ENCODE data around the gene DCLRE1C. TPM values are rescaled to one million over a fixed set of nuclear protein-coding genes. Genes with fewer than 3 reads are reported as not detected.

Gene DCLRE1C
- polyA plus RNA-seq, 1 of the 3 experiments (the other 2 are of a cell fraction): 2.5 TPM

DNA sequence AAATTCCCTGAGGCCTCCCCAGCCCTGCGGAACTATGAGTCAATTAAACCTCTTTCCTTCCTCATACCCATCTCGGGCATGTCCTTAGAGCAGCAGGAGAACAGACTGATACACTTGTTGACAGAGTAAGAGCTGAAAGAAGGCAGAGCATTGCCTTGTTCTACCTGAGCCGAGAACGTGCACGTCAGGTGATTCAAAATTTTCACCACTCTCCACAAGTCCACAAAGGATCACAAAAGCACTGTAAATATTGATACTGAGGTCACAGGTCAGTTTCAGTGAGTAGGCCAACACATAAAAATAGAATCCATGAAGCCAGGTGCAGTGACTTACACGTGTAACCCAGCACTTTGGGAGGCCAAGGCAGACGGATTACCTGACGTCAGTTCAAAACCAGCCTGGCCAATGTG, 27.8 kb downstream of the DCLRE1C start:
- Histone ChIP-seq H3K4me2 (no peak overlapping the region), H3K27me3 (ENCODE audit: insufficient read depth) (no peaks in the 10 kb centered on the region), H3K4me1 (ENCODE audit: control insufficient read depth in 1 of 2, insufficient read depth in 2 of 2, low read depth in 1 of 2, low read length in 1 of 2) (no peaks in the 10 kb centered on the region), H3F3A (replicated peaks; ENCODE audit: insufficient read depth) (no peaks in the 10 kb centered on the region), H3K9me2 (no peaks in the 10 kb centered on the region), H3K79me2 (ENCODE audit: insufficient read depth) (no peaks in the 10 kb centered on the region), H3K9me3 (no peaks in the 10 kb centered on the region), H2AFZ (ENCODE audit: low read depth) (no peak overlapping the region), H3K27ac (ENCODE audit: low read depth in 2 of 2, low read length in 1 of 2) (no peak overlapping the region), H3K4me3 (ENCODE audit: low read depth in 2 of 2, low read length in 1 of 2) (no peak overlapping the region), H3K9ac (no peak overlapping the region), H3K36me3 (replicated peaks in 1 of 2; ENCODE audit: control insufficient read depth in 1 of 2, insufficient read depth in 2 of 2, low read length in 1 of 2) (peaks cover 52 to 63% of the 10 kb centered on the region in 2 experiments), H4K20me1 (ENCODE audit: insufficient read depth) (no peaks in the 10 kb centered on the region)
- no peak for DNase-seq
- ChIA-PET POLR2A (interaction anchor here (0.6 kb wide), 1 partner anchor 114 kb away, joined by 4 read pairs; no protein-coding TSS in a partner anchor), CTCF (no interaction called here)
- over 99% methylated on average over 5 of the region's 8 CpGs for WGBS (ENCODE audit: low lambda C conversion rate)
- TF ChIP-seq, protein P1, sequence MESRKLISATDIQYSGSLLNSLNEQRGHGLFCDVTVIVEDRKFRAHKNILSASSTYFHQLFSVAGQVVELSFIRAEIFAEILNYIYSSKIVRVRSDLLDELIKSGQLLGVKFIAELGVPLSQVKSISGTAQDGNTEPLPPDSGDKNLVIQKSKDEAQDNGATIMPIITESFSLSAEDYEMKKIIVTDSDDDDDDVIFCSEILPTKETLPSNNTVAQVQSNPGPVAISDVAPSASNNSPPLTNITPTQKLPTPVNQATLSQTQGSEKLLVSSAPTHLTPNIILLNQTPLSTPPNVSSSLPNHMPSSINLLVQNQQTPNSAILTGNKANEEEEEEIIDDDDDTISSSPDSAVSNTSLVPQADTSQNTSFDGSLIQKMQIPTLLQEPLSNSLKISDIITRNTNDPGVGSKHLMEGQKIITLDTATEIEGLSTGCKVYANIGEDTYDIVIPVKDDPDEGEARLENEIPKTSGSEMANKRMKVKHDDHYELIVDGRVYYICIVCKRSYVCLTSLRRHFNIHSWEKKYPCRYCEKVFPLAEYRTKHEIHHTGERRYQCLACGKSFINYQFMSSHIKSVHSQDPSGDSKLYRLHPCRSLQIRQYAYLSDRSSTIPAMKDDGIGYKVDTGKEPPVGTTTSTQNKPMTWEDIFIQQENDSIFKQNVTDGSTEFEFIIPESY (IDR thresholded peaks at IDR 0.05; ENCODE audit: borderline replicate concordance, low read depth): no peak
- TF ChIP-seq MXI1 (IDR thresholded peaks at IDR 0.05; ENCODE audit: low read depth, low read length): no peak
- TF ChIP-seq, protein P2, sequence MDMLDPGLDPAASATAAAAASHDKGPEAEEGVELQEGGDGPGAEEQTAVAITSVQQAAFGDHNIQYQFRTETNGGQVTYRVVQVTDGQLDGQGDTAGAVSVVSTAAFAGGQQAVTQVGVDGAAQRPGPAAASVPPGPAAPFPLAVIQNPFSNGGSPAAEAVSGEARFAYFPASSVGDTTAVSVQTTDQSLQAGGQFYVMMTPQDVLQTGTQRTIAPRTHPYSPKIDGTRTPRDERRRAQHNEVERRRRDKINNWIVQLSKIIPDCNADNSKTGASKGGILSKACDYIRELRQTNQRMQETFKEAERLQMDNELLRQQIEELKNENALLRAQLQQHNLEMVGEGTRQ (IDR thresholded peaks at IDR 0.05; ENCODE audit: borderline replicate concordance, low read depth, low read length): no peak
- no peak for TF ChIP-seq FOXJ3 (CRISPR knock-in tag; IDR thresholded peaks at IDR 0.05)
- no peak for TF ChIP-seq CHD2 (IDR thresholded peaks at IDR 0.05; ENCODE audit: low read length, partially characterized antibody)
- no peak for TF ChIP-seq RXRA (IDR thresholded peaks at IDR 0.05; ENCODE audit: borderline replicate concordance, low read depth)
- TF ChIP-seq NFIC (IDR thresholded peaks at IDR 0.05; ENCODE audit: borderline replicate concordance): no peak
- no peak for TF ChIP-seq FOXM1 (IDR thresholded peaks at IDR 0.05; ENCODE audit: low read depth)

DNA sequence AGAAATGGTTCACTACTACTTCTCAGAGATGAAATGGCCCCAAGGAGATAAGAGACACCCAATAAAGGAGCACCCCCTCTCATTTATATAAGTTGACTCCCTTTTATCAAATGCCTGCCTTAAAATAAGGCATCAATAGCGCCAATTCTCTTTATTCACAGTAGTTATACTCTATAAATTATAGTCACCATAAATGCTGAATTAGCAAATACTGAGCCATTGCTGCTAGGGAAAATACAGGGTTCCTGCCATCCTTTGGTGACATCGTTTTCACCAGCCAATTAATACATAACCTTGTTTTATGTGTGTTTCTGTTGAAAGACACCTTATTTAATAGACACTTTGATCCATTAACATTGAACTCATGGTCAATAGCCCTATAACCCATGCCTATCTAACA, 28.6 kb downstream of the DCLRE1C start:
- Histone ChIP-seq H3F3A (replicated peaks; ENCODE audit: insufficient read depth) (no peaks in the 10 kb centered on the region), H3K27me3 (ENCODE audit: insufficient read depth) (no peaks in the 10 kb centered on the region), H3K79me2 (ENCODE audit: insufficient read depth) (no peaks in the 10 kb centered on the region), H2AFZ (ENCODE audit: low read depth) (no peak overlapping the region), H3K9ac (no peak overlapping the region), H3K4me1 (ENCODE audit: control insufficient read depth in 1 of 2, insufficient read depth in 2 of 2, low read depth in 1 of 2, low read length in 1 of 2) (no peaks in the 10 kb centered on the region), H3K36me3 (replicated peaks in 1 of 2; ENCODE audit: control insufficient read depth in 1 of 2, insufficient read depth in 2 of 2, low read length in 1 of 2) (peaks cover 48 to 56% of the 10 kb centered on the region in 2 experiments), H3K4me3 (ENCODE audit: low read depth in 2 of 2, low read length in 1 of 2) (no peak overlapping the region), H3K27ac (ENCODE audit: low read depth in 2 of 2, low read length in 1 of 2) (no peak overlapping the region), H3K4me2 (no peak overlapping the region), H3K9me3 (no peaks in the 10 kb centered on the region), H4K20me1 (ENCODE audit: insufficient read depth) (no peaks in the 10 kb centered on the region), H3K9me2 (no peaks in the 10 kb centered on the region)
- WGBS (ENCODE audit: low lambda C conversion rate): 95% methylated on average over 2 of the region's 2 CpGs
- DNase-seq: no peak
- ChIA-PET CTCF (no interaction called here), POLR2A (no interaction called here)
- TF ChIP-seq, protein P3, sequence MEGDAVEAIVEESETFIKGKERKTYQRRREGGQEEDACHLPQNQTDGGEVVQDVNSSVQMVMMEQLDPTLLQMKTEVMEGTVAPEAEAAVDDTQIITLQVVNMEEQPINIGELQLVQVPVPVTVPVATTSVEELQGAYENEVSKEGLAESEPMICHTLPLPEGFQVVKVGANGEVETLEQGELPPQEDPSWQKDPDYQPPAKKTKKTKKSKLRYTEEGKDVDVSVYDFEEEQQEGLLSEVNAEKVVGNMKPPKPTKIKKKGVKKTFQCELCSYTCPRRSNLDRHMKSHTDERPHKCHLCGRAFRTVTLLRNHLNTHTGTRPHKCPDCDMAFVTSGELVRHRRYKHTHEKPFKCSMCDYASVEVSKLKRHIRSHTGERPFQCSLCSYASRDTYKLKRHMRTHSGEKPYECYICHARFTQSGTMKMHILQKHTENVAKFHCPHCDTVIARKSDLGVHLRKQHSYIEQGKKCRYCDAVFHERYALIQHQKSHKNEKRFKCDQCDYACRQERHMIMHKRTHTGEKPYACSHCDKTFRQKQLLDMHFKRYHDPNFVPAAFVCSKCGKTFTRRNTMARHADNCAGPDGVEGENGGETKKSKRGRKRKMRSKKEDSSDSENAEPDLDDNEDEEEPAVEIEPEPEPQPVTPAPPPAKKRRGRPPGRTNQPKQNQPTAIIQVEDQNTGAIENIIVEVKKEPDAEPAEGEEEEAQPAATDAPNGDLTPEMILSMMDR (IDR thresholded peaks at IDR 0.05): no peak
- TF ChIP-seq GATA2 (CRISPR knock-in tag; IDR thresholded peaks at IDR 0.05): no peak
- TF ChIP-seq, protein P4, sequence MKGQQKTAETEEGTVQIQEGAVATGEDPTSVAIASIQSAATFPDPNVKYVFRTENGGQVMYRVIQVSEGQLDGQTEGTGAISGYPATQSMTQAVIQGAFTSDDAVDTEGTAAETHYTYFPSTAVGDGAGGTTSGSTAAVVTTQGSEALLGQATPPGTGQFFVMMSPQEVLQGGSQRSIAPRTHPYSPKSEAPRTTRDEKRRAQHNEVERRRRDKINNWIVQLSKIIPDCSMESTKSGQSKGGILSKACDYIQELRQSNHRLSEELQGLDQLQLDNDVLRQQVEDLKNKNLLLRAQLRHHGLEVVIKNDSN (IDR thresholded peaks at IDR 0.05; ENCODE audit: borderline replicate concordance, low read depth): no peak
- TF ChIP-seq, protein P5, sequence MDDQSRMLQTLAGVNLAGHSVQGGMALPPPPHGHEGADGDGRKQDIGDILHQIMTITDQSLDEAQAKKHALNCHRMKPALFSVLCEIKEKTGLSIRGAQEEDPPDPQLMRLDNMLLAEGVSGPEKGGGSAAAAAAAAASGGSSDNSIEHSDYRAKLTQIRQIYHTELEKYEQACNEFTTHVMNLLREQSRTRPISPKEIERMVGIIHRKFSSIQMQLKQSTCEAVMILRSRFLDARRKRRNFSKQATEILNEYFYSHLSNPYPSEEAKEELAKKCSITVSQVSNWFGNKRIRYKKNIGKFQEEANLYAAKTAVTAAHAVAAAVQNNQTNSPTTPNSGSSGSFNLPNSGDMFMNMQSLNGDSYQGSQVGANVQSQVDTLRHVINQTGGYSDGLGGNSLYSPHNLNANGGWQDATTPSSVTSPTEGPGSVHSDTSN (IDR thresholded peaks at IDR 0.05): no peak

All from SK-N-SH (cell line).